ENCODE results near the gene R3HDM4. TPM values are rescaled to one million over a fixed set of nuclear protein-coding genes. Genes with fewer than 3 reads are reported as not detected.

R3HDM4 gene
- total and polyA plus RNA-seq, 9 of the 15 experiments (the other 6 are each of a cell fraction or from before 2014, with no cell fraction given) = 3.2 to 154 (median 59.0) TPM

DNA sequence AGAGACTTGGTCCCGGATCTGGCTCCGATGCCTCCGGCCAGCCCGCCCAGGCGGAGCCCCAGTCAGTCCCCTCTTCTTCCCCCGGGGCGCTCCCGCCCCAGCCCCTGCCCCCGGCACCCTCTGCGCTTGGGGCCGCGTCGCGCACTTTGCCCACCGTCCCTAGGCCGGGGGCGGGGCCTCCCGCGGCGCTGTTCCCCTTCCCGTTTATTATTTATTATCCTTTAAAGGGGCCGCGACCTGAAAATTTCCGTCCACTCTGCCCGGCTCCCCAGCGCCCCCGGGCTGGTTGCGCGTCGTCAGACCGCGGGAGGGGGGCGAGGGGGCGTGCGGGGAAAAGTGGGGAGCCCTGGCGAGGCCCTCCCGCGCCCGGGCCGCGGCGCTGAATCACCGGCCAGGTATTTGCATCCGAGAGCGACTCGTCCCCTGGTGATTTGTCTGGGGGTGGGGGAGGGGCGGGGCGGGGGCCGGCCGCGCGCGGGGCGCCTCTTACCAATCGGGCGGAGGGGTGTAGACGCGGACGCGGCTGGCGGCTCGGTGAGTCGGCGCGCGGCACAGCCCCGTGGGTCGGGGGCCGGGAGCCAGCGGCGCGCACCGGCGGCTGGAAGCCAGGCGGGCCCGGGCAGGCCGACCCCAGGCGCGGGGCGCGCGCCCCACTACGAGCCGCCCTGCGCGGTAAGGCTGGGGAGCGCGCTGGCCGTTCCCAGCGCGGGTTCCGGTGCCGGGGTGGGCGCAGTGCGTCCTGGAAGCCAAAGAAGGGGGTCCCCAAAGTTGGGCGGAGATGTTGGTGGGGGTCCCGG, 12.7 kb upstream of the R3HDM4 start, which contains the start of gene ARID3A:
Gene ARID3A (plus strand): TSS at position 510 of the 797 bp plus-strand sequence. CDS start 3,494 bp downstream, outside the sequence.
- FAIRE-seq (no peak), ATAC-seq (peak; percentile 83), DNase-seq (ENCODE audit: extremely low read depth in 1 of 4, low spot score in 3 of 4) (peak; percentile 77 to 94 (median 87))
- Histone ChIP-seq H3K9ac (ENCODE audit: insufficient read depth in 1 of 2, low read depth in 2 of 2, low read length in 2 of 2) (peak within 1 kb of the TSS; percentile 87 to 99), H3K4me3 (peak within 1 kb of the TSS; percentile 99), H3K9me1 (ENCODE audit: control insufficient read depth, insufficient read depth, low read length) (no peaks in the 10 kb centered on the region), H3K4me2 (ENCODE audit: insufficient read depth, low read length) (peak within 1 kb of the TSS; percentile 95), H4K20me1 (replicated peaks; ENCODE audit: control insufficient read depth, insufficient read depth, low read length) (no peaks in the 10 kb centered on the region; the same call in 1 of the 2 replicates), H3K27me3 (ENCODE audit: control insufficient read depth in 2 of 2, insufficient read depth in 2 of 2, low read length in 2 of 2) (no peaks in the 10 kb centered on the region), H3K79me2 (ENCODE audit: control insufficient read depth, insufficient read depth, low read length) (peaks cover 66% of the 10 kb centered on the region), H2AFZ (ENCODE audit: low read depth, low read length) (peak within 1 kb of the TSS; percentile 82), H3K27ac (ENCODE audit: extremely low read depth, low read depth, low read length) (peak within 1 kb of the TSS; percentile 97), H3K9me3 (replicated peaks; ENCODE audit: control insufficient read depth, insufficient read depth, low read depth, low read length) (no peaks in the 10 kb centered on the region), H3K36me3 (ENCODE audit: control insufficient read depth, insufficient read depth, low read length) (peaks cover 25% of the 10 kb centered on the region; the same call in 2 of the 3 replicates), H3K4me1 (replicated peaks in 1 of 2; ENCODE audit: control insufficient read depth in 2 of 2, insufficient read depth in 2 of 2, low read length in 2 of 2) (peaks cover 8 to 71% of the 10 kb centered on the region in 2 experiments; a peak in 4 of 5 replicates)
- CTCF ChIA-PET (ENCODE audit: low intra/inter-chr PET ratio) = interaction anchor here (0.6 to 8.8 kb wide), 2 partner anchors 57 to 78 kb away, joined by 3 to 158 read pairs; partner anchors contain the start of gene WDR18
- no TSS peak for BruUV-seq (replicated peaks)
- WGBS (ENCODE audit: insufficient coverage, low coverage, missing lambda C conversion rate) = 0% methylated on average over 21 of the region's 97 CpGs
- in situ Hi-C loops (cut with MboI) (no loop called here), intact Hi-C loops (cut with micrococcal nuclease) (loop anchor here (1.0 to 2.0 kb wide), 2 partner anchors 29 to 55 kb away; no protein-coding TSS in a partner anchor)
- POLR2A ChIA-PET = interaction anchor here (0.5 to 4.2 kb wide), 5 partner anchors 56 to 344 kb away, joined by 3 to 24 read pairs (median 3); partner anchors contain the start of genes RNU6-2 and WDR18
- TF ChIP-seq ZFP30 (CRISPR knock-in tag; IDR thresholded peaks at IDR 0.05; ENCODE audit: borderline replicate concordance) = no peak
- peak; percentile 42 for TF ChIP-seq TAF1 (IDR thresholded peaks at IDR 0.05; ENCODE audit: control insufficient read depth, extremely low read depth, insufficient read depth, low read length, severe bottlenecking)
- no peak for TF ChIP-seq ZNF57 (CRISPR knock-in tag; IDR thresholded peaks at IDR 0.05)
- peak; percentile 12; the same call in 1 of the 2 replicates for TF ChIP-seq ETV5 (CRISPR knock-in tag; IDR thresholded peaks at IDR 0.05; ENCODE audit: low read depth)
- no peak for TF ChIP-seq JUN (IDR thresholded peaks at IDR 0.05; ENCODE audit: borderline replicate concordance, low read depth, low read length)
- no peak for TF ChIP-seq JUN (CRISPR knock-in tag; IDR thresholded peaks at IDR 0.05; ENCODE audit: borderline replicate concordance)
- TF ChIP-seq RBM15 (IDR thresholded peaks at IDR 0.05; ENCODE audit: insufficient read depth, low read length) = no peak
- TF ChIP-seq, protein P1, sequence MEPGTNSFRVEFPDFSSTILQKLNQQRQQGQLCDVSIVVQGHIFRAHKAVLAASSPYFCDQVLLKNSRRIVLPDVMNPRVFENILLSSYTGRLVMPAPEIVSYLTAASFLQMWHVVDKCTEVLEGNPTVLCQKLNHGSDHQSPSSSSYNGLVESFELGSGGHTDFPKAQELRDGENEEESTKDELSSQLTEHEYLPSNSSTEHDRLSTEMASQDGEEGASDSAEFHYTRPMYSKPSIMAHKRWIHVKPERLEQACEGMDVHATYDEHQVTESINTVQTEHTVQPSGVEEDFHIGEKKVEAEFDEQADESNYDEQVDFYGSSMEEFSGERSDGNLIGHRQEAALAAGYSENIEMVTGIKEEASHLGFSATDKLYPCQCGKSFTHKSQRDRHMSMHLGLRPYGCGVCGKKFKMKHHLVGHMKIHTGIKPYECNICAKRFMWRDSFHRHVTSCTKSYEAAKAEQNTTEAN (CRISPR knock-in tag; IDR thresholded peaks at IDR 0.05) = no peak
- TF ChIP-seq ZNF668 (CRISPR knock-in tag; IDR thresholded peaks at IDR 0.05) = no peak
- no peak for TF ChIP-seq ZHX1 (conservative IDR thresholded peaks at IDR 0.05; ENCODE audit: low read length)
- TF ChIP-seq ZNF76 (CRISPR knock-in tag; IDR thresholded peaks at IDR 0.05; ENCODE audit: borderline replicate concordance) = no peak
- no peak for TF ChIP-seq NR2F6 (CRISPR knock-in tag; IDR thresholded peaks at IDR 0.05)
- no peak for TF ChIP-seq NFIX (CRISPR knock-in tag; IDR thresholded peaks at IDR 0.05; ENCODE audit: low read depth)
- TF ChIP-seq ESRRB (CRISPR knock-in tag; IDR thresholded peaks at IDR 0.05; ENCODE audit: borderline replicate concordance) = no peak
- TF ChIP-seq ZBTB7A (IDR thresholded peaks at IDR 0.05; ENCODE audit: borderline replicate concordance, control insufficient read depth, low read depth, low read length) = peak; percentile 49; the same call in 1 of the 2 replicates
- no peak for TF ChIP-seq GABPB1 (CRISPR knock-in tag; IDR thresholded peaks at IDR 0.05)
- TF ChIP-seq DNMT1 (IDR thresholded peaks at IDR 0.05) = no peak

All from K562 (cell line).